Astrocyte (in vitro differentiated cells and primary cell): ENCODE data around the gene MPND. TPM values are rescaled to one million over a fixed set of nuclear protein-coding genes. Genes with fewer than 3 reads are reported as not detected.

Experiments used
- DNase-seq: peaks from one replicate; pipeline ENCODE4 v3.0.0-alpha.2; 2010; ENCODE audit warnings: low read depth
- FAIRE-seq: peaks from 2 replicates; lab custom pipeline; 2011; peaks lifted over from hg19 to GRCh38; lab: Jason Lieb, UNC
- H2AFZ ChIP-seq: 2 replicates; pipeline ENCODE4 v1.6.0; 2012; ENCODE audit warnings: low read depth, low read length, inconsistent platforms
- H3K27ac ChIP-seq: 2 replicates; pipeline ENCODE4 v1.5.1; 2011; ENCODE audit warnings: low read depth, low read length, inconsistent platforms
- H3K27me3 ChIP-seq: 2 replicates; pipeline ENCODE4 v1.6.0; 2011; ENCODE audit warnings: low read length, inconsistent platforms; ENCODE audit not compliant: insufficient read depth
- H3K36me3 ChIP-seq: 2 replicates; pipeline ENCODE4 v1.5.1; 2011; ENCODE audit warnings: low read length, inconsistent platforms; ENCODE audit not compliant: insufficient read depth
- H3K4me1 ChIP-seq: 2 replicates; pipeline ENCODE4 v1.5.1; 2011; ENCODE audit warnings: low read length, inconsistent platforms; ENCODE audit not compliant: insufficient read depth
- H3K4me2 ChIP-seq: 2 replicates; pipeline ENCODE4 v1.6.0; 2012; ENCODE audit warnings: low read length, inconsistent platforms
- H3K4me3 ChIP-seq: 2 replicates; pipeline ENCODE4 v1.5.1; 2011; ENCODE audit warnings: low read depth, mild to moderate bottlenecking, low read length, inconsistent platforms; ENCODE audit not compliant: insufficient read depth
- H3K79me2 ChIP-seq: 2 replicates; pipeline ENCODE4 v1.6.0; 2012; ENCODE audit warnings: mild to moderate bottlenecking, low read length, inconsistent platforms; ENCODE audit not compliant: insufficient read depth
- H3K9ac ChIP-seq: 2 replicates; pipeline ENCODE4 v1.6.0; 2012; ENCODE audit warnings: mild to moderate bottlenecking, low read length, inconsistent platforms
- H3K9me3 ChIP-seq: 2 replicates; pipeline ENCODE4 v1.5.1; 2012; ENCODE audit warnings: low read depth, mild to moderate bottlenecking, low read length, inconsistent platforms; ENCODE audit not compliant: insufficient read depth
- H4K20me1 ChIP-seq: 2 replicates; pipeline ENCODE4 v1.6.0; 2012; ENCODE audit warnings: low read length, inconsistent platforms; ENCODE audit not compliant: insufficient read depth
- H3K27ac Mint-ChIP-seq: one replicate; pipeline ENCODE4 v1.8.0; 2021; ENCODE audit warnings: mild to moderate bottlenecking, mixed read lengths; ENCODE audit not compliant: unreplicated experiment
- H3K27me3 Mint-ChIP-seq: one replicate; pipeline ENCODE4 v1.8.0; 2021; ENCODE audit warnings: low read depth, mixed read lengths; ENCODE audit not compliant: unreplicated experiment
- H3K36me3 Mint-ChIP-seq: one replicate; pipeline ENCODE4 v1.8.0; 2021; ENCODE audit warnings: low read depth, mixed read lengths; ENCODE audit not compliant: unreplicated experiment
- H3K4me1 Mint-ChIP-seq: one replicate; pipeline ENCODE4 v1.8.0; 2021; ENCODE audit warnings: low read depth, mixed read lengths; ENCODE audit not compliant: unreplicated experiment
- H3K4me3 Mint-ChIP-seq: one replicate; pipeline ENCODE4 v1.8.0; 2021; ENCODE audit warnings: mild to moderate bottlenecking, moderate library complexity, mixed read lengths; ENCODE audit not compliant: unreplicated experiment
- H3K9me3 Mint-ChIP-seq: one replicate; pipeline ENCODE4 v1.8.0; 2021; ENCODE audit warnings: mild to moderate bottlenecking, mixed read lengths; ENCODE audit not compliant: unreplicated experiment
- CTCF ChIP-seq: IDR thresholded peaks from 2 replicates; pipeline ENCODE4 v1.5.1; 2011; ENCODE audit warnings: low read depth, mild to moderate bottlenecking, inconsistent platforms, low read length, moderate library complexity; ENCODE audit not compliant: insufficient read depth
- EZH2 ChIP-seq: IDR thresholded peaks from 2 replicates; pipeline ENCODE4 v1.6.1; 2012; ENCODE audit warnings: mild to moderate bottlenecking, low read length, inconsistent platforms; ENCODE audit not compliant: insufficient read depth
- total RNA-seq: library from RNA; stranded (reverse); gene quantifications from 2 replicates; pipeline ENCODE4 v1.2.1, GENCODE V29; 2021

The MPND gene
- total RNA-seq, 1 donor from 2014 or later = 14.7 TPM

- H3K4me2 ChIP-seq = no peak overlapping the region
- Mint-ChIP-seq H3K9me3 (no peaks in the 10 kb centered on the region), H3K27ac (no peak overlapping the region), H3K27me3 (peaks cover 9% of the 10 kb centered on the region), H3K4me3 (no peak overlapping the region), H3K36me3 (no peaks in the 10 kb centered on the region), H3K4me1 (no peaks in the 10 kb centered on the region)
- no peak overlapping the region for H2AFZ ChIP-seq
- H3K27ac ChIP-seq = no peak overlapping the region
- H4K20me1 ChIP-seq = no peaks in the 10 kb centered on the region
- H3K36me3 ChIP-seq = no peaks in the 10 kb centered on the region
- peaks cover 9% of the 10 kb centered on the region for H3K27me3 ChIP-seq
- no peaks in the 10 kb centered on the region for H3K9me3 ChIP-seq
- DNase-seq (peak; percentile 10), FAIRE-seq (no peak)
- TF ChIP-seq CTCF (no peak), EZH2 (no peak)
- no peak overlapping the region for H3K9ac ChIP-seq
- no peak overlapping the region for H3K4me3 ChIP-seq
- no peaks in the 10 kb centered on the region for H3K79me2 ChIP-seq
- H3K4me1 ChIP-seq = no peaks in the 10 kb centered on the region
Observed at GRCh38 chr19:4295972-4296771, 47.2 kb upstream of the MPND start.

- no peak overlapping the region for H3K4me2 ChIP-seq
- H3K4me1 ChIP-seq = no peaks in the 10 kb centered on the region
- Mint-ChIP-seq H3K27ac (no peak overlapping the region), H3K27me3 (peaks cover 15% of the 10 kb centered on the region), H3K4me1 (peaks cover 2% of the 10 kb centered on the region), H3K36me3 (no peaks in the 10 kb centered on the region), H3K9me3 (no peaks in the 10 kb centered on the region), H3K4me3 (no peak overlapping the region)
- H3K4me3 ChIP-seq = no peak overlapping the region
- no peaks in the 10 kb centered on the region for H4K20me1 ChIP-seq
- peaks cover 9% of the 10 kb centered on the region for H3K27me3 ChIP-seq
- H3K9ac ChIP-seq = no peak overlapping the region
- H3K9me3 ChIP-seq = no peaks in the 10 kb centered on the region
- DNase-seq = peak; percentile 11
- no peak overlapping the region for H3K27ac ChIP-seq
- no peak for FAIRE-seq
- no peak overlapping the region for H2AFZ ChIP-seq
- no peak for TF ChIP-seq EZH2
- no peak for TF ChIP-seq CTCF
- no peaks in the 10 kb centered on the region for H3K36me3 ChIP-seq
- no peaks in the 10 kb centered on the region for H3K79me2 ChIP-seq
Observed at GRCh38 chr19:4297901-4298809, 45.2 kb upstream of the MPND start.
